HG03575 (cell line): ENCODE measurements around the gene TWF1.
"Not testable (repeated sequence)": the region's sequence is repeated elsewhere in the genome, so short reads cannot be mapped to it uniquely, and the experiment has no call there.

ENCODE experiments used
- ATAC-seq: cut with Tn5 transposase; IDR thresholded peaks from one replicate; pipeline ENCODE4 v1.9.1; 2021; ENCODE audit not compliant: unreplicated experiment, insufficient number of reproducible peaks, low FRiP score; ENCODE audit errors: extremely low read depth

TWF1 gene

DNA sequence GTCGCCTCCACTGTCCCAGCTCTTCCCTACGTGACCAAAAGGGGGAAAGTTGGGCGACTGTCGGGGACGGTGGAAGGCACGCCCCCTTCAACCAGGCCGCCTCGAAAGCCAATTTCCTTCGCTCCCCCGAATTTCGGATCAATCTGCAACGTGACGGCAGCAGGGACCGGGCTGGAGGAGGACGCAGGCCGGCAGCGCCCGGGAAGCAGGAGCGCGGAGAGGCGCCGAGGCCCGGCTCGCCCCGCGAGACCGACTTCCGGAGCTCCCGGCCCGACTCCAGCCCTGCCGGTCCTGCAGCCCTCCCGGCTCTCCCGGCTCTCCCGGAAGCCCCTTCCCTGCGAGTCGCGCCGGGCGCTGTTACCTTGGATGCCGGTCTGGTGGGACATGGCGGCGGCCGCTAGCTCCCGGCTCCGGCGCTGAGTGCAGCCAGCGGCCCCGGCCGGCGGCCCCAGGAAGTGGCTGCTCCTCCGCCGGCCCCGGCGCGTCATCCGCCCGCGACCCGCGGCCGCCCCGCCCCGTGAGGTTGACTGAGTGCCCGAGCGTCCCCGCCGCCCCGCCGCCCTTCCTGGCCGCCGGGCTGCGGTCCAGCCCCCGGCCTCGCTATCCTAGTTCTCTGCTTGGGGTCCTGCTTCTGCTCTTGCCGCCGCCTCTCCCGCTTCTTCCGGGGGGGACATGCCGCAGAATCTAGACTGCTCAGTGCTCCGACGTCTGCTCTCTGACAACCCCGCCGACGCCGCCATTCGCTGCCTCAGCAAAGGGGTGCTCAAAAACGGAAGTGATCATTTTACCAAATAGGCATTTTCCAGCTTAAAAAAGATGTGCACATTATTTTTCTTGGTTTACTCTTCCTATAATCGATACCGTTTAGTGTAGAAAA lies at the start of gene TWF1:
Gene TWF1, minus strand, starts transcription at position 458 of the 877 bp plus-strand sequence. Its CDS starts 72 bp downstream, at position 386.
- ATAC-seq: peak; percentile 55

DNA sequence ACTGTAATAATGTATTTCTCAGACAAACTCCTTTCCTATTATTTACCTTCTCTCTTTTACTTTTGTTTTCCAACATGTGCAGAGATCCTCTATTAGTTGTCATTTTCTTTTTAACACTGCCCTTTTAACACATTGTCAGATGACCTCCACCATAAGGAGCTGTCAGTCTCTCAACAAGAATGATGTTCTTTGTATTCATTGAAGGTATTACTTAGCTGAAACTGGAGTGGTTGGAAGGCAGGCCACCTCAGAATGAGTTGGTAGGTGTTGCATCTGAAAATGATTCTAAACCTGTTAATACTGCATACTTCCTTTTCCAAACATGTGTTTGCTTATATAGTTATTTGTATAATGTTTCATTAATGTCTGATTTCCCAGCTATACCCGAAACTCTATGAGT lies 46.6 kb upstream of the TWF1 start:
- no peak for ATAC-seq

DNA sequence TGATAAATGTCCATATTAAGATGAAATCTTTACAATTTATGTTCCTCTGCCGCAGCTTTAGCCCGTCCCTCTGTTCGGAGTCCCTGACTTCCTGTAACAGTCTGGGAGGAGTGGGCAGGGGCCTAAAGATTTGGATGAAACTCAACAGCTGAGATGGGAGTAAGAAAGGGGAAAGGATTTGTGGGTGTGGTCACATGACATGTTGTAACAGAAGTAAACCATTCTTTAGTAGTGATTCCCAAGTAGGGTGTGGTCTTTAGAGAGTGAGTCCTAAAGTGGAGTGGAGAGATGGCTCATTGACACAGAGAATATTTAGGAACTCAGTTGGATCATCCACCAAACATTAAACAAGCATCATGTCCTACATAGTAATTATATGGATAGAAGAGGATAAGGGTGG lies 42.7 kb upstream of the TWF1 start:
- no peak for ATAC-seq

DNA sequence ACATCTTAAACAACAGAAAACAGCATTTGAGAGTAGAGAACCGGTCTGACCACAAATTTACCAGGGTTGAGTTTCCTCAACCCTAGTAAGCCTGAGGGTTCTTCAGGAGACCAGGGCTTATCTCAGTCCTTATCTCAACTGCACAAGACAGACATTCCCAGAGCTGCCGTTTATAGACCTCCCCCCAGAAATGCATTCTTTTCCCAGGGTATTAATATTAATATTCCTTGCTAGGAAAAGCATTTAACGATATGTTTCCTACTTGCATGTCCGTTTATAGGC lies 42.0 kb upstream of the TWF1 start:
- ATAC-seq: no peak

DNA sequence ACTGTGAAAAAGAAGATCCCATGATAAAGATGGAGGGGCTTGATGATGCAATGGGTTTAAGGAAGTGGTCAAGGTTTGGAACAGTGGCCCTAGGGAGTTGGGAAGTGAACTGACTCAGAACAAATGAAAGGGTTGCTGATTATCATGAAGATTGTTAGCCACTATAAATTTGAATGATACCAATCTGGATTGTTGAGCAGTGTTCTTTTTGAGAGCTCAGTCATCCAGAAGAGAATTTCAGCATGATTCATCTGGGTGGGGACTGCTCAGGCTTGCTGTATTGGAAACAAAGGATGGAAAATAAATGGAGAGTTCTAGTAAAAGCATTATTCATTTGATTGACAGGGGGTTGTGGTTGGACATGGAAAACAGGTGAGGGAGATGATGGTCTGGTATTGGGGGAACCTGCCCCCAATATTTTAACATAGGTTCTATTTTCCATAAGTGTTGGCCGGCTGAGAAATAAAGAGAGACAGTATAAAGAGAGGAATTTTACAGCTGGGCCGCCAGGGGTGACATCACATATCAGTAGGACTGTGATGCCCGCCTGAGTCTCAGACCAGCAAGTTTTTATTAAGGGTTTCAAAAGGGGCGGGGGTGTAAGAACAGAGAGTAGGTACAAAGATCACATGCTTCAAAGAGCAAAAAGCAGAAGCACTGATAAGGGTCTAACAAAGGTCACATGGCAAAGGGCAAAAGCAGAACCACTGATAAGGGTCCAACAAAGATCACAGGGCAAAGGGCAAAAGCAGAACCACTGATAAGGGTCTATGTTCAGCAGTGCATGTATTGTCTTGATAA lies 41.5 kb upstream of the TWF1 start:
- ATAC-seq: not testable (repeated sequence)

DNA sequence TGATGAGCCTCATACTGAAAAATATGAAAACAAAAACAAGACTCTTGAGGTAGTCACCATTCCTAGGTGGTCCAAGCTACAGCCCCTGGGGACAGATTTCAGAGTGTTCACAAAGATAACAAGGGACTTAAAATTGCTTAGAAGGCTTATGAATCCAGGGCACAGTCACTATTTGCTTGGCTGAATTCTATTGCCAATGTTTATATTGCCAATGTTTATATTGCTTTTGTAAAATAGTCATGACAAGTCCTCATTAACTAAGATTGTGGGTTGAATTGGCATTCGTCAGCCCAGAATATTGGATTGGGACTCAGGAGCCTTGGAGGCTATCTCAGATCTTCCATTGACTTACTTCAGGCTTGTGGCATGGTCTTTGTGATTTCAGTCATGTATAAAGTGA lies 36.1 kb upstream of the TWF1 start:
- no peak for ATAC-seq

DNA sequence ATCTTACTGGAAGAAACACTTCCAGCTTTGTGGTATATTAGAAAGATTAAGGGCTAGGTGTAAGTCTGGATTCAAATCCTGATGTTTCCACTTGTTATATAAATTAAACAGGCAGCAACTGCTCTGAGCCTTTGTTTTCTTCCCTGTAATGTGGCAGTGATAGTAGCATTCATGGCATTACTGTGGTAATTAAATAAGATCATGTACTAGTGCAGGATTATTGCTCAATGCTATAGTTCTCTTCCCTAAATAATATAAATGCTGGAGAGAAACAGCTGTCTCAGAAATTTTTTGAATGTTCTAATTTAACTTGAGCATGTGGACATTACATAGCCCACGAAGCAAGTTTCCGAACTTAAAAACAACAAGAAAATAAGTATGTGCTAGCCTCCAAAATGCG lies 35.1 kb upstream of the TWF1 start:
- no peak for ATAC-seq

DNA sequence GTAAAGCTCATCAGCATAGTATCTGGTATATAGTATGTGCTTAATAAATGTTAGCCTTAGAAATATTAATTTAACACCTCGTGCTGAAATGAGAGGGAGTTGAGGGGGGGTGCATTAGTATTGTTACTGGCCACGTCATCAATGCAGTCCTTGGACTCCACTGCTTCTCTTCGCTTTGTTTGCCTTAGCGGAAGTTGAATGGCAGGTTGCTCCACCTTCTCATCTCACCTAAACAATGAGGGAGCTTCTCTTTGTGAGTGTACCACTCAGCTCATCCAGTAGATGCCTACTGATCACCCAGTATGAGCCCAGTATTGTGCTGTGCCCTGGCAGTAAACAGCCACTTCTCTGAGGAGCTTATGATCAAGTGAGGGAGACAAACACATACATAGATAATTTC lies 34.2 kb upstream of the TWF1 start:
- ATAC-seq: no peak

DNA sequence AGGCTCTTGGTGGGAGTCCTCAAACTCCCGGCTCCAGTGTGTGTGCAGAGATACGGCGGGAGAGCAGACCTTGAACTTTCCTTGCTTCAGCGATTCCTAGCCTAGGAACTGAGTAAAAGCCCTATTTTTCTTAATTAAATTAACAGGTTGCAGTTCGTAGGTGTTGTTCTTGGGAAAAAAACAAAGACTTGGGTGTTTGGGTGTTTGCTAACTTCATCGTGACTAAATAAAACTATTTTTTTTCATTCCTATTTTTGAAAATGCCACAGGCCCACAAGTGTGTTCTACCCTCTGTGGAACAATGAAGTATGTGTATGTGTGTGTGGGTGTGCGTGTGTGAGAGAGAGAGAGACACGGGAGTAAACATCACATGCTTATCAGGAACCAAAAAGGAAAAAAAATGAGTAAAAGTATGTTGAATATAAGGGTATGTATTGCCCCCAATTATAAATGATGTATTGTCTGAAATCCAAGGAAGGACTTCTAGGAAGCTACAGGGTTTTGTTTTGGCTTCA lies 30.4 kb upstream of the TWF1 start:
- peak; percentile 14 for ATAC-seq

DNA sequence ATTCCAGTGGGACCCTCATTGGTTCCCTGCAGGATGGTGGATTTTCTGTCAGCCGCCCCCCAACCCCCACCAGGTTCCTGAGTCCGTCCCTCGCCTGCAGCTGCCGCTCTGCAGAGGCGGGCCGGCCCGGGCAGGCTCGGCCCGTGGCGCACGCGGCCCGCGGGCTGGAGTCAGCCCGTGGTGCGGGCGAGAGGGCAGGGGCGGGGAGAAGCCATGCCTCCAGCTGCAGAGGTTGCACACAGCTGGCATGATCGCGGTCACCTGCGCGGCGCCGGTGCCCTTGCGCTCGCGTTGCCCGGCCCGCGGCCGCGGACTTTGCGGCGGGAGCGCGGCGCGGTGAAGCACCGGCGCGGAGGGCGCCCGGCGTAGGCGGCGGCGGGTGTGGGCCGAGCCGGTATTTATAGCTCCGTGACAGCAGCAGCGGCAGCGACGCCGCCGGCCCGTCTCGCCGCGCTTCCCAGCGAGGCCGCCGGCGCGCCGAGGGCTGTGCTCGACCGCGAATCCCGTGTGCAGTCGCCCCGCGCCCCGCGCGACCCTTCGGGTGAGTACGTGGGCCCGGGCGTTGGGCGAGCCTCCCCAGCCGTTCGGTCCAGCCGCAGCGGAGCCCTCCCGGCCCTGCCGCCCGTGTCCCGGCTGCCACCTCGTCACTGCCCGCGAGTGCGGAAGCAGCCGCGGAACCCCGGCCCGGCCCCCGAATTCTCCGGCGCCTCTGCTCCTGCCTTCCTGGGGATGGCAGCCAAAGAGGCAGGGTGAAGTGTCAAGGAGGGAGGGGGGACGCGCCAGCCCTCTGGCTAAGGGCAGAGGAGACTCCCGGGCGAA lies 29.7 kb upstream of the TWF1 start, which contains the start of gene TMEM117:
Gene TMEM117, plus strand, starts transcription at position 426 of the 819 bp plus-strand sequence.
- ATAC-seq: peak; percentile 36

DNA sequence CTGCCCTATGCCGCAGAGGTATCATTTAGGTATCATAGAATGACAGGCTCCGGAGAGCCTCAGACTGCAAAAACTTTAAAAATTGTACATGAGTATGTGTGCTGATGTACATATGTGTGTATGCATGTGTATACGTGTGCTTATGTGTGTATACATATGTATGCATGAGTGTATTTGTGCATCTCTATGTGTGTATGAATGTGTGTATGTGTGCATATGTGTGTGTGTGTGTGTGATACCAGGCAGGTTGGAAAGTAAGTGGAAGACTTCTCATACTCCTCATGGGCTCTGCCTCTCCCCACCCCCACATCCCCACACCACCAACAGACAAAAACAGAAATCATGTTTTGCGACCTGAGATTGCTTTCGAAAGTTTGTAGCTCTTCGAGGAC lies 29.1 kb upstream of the TWF1 start:
- ATAC-seq: peak; percentile 11

DNA sequence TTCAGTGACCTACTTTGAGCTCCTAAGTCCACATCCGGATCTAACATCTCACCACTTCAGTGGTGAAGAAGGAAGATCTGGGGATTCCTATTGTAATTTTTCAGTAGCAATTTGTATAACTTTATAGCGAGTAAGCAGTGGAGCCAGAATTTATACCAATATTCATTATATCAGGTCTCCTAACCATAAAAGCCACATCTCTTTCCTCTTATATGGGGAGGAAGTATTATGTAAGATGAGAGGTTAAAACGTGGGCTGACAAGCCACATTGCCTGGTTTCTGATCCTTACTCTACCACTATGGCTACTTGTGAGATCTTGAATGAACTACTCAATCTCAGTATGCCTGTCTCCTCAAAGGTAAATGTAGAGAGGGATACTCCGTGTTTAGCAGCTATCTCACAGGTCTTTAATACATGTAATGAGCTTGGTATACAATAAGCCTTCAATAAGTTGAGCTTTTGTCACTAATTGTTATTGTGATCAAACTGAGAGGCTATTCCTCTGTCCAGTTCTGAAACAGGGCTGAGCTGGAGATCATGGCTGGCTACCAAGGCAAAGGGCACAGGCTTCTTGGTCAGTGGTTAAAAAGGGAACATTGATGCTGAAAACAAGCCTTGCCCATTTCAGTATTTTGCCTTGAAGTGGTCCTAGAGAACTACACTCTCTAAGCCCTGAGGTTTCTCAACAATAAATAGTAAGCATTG lies 26.5 kb upstream of the TWF1 start:
- ATAC-seq: no peak

DNA sequence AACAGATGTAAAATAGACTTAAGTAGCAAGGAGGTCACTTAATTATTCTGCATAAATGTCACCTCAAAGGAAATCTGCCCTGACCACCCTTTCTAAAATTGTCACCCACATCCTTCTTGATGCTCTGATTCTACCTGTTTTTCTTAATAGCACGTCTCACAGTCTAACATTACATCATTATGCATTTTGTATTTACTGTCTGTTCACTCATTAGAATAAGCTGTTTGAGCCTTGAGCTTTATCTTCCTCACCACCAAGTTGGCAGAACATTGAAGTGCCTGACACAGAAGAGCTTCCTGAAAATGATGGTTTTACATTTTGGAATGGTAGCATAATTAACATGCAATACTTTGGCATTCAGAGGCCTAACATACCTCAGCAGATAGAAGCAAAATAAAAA lies 21.0 kb upstream of the TWF1 start:
- no peak for ATAC-seq

DNA sequence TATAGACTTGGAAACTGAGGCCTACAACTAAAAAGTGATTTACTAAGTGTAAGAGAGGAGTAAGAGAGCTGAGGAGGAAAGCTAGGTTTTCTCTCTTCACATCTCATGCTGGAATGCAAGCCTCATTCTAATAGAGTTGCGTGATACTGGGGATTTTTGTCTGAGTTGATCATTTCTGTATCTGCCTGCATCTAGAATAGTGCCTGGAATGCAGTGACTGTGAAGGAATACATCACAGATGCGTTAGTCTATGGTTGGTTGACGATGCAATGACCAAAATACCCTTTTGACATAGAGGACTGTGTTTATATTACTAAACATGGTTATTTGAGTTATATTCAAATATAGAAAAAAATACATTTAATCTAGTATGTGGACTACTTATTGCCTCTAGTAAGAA lies 20.6 kb upstream of the TWF1 start:
- ATAC-seq: no peak

DNA sequence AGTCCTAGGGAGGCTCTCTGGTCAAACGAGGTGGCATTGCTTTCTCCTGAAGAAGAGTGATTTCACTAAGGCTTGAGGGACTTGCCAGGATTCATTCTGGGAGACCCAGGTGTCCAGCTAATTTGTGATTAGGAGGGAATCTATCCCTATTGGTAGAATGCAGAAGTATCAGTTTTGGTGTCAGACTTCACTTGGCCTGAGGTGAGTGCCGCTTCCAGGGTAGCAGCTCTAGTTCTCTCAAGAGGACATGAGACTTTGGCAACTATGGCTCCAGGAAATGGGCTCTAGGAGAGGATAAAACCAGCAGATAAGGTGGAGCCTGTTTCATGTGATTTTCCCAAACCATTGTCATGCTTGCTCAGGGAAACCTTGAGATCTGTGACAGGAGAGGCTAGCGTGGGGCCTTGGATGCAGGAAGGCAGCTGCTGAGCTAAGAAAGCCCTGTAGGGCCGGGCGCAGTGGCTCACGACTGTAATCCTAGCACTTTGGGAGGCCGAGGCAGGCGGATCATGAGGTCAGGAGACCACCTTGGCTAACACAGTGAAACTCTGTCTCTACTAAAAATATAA lies 18.2 kb upstream of the TWF1 start:
- no peak for ATAC-seq

DNA sequence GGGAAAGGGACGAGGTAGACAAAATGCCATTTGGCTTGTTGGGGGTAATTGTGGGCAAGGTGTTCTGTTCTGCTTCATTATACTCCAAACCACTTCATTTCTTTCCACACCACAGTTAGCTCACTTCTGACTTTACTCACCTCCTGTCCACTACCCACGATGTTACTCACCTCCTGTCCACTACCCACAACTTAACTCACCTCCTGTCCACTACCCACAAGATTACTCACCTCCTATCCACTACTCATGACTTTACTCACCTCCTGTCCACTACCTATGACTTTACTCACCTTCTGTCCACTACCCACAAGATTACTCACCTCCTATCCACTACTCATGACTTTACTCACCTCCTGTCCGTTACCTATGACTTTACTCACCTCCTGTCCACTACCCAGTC lies 10.1 kb upstream of the TWF1 start:
- ATAC-seq: no peak

DNA sequence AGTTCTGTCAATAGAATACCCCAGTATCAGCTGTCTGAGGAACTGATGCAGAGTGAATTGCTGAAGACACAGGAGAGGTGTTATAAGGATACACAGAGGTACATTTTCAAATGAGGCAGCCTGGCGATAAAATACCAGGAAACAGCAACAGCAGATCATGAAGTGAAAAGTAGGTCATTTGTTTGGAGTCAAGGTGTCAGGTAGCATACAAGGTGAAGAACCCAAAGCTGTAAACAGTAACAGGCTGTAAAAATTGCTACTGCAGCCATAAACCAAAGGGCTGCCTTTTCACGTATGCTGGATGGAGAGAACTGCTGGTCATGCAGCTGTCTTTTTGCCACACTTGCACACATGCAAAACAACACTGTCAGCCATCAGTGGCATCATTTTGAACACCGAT lies 9.3 kb upstream of the TWF1 start:
- no peak for ATAC-seq

DNA sequence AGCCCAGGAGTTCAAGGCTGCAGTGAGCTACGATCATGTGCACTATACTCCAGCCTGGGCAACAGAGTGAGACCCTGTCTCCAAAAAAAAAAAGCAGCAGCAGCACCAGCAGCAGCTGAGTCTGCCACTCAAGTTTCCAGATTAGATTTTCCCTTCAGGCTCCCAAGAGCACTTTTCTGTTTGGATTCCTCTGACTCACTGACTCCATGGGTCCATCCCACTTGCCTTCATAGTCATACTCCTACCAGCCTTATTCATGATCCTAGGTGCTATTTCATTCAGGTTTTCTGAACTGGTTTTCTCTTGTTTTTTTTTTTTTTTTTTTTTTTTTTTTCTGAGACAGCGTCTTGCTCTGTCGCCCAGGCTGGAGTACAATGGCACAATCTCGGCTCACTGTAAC lies 6.8 kb upstream of the TWF1 start:
- no peak for ATAC-seq
